Suppressor macrophage (primary cell): ENCODE data around the gene SLC25A3.
A peak's percentile ranks its signal among the peaks of the same experiment; 100 is the strongest.
"Not testable (repeated sequence)": the region's sequence is repeated elsewhere in the genome, so short reads cannot be mapped to it uniquely, and the experiment has no call there.

Experiments
- DNase-seq, 4 experiments: peaks; one replicate each; pipeline ENCODE4 v3.0.0-alpha.2; 2020 to 2022
- total RNA-seq, 17 experiments: gene quantifications; one replicate each; lab custom pipeline; 2026; ENCODE audit warnings: mixed read lengths in 6 of 17, inconsistent platforms in 3 of 17; lab: John Stamatoyannopoulos, UW

SLC25A3 gene
- 287 to 519 (median 444) reads per million in 17 experiments for total RNA-seq

GRCh38 chr12:98593351-98594049, at the start of gene SLC25A3:
Gene SLC25A3 (plus strand): TSS chr12:98593686. CDS start chr12:98593979, 293 bp downstream.
- DNase-seq = peak; percentile 99

GRCh38 chr12:98543701-98544100, 49.8 kb upstream of the SLC25A3 start:
- DNase-seq = no peak

GRCh38 chr12:98544751-98545150, 48.7 kb upstream of the SLC25A3 start:
- no peak for DNase-seq

GRCh38 chr12:98549371-98550110, 43.9 kb upstream of the SLC25A3 start:
- no peak for DNase-seq

GRCh38 chr12:98551787-98552186, 41.7 kb upstream of the SLC25A3 start:
- no peak for DNase-seq

GRCh38 chr12:98558097-98558496, 35.4 kb upstream of the SLC25A3 start:
- not testable (repeated sequence) for DNase-seq

- DNase-seq = no peak
Measured at GRCh38 chr12:98559666-98560065, 33.8 kb upstream of the SLC25A3 start.

- DNase-seq = no peak
Measured at GRCh38 chr12:98561846-98562245, 31.6 kb upstream of the SLC25A3 start.

- DNase-seq = peak in 3 of 4 experiments; percentile 26 to 27 (median 26)
Measured at GRCh38 chr12:98572010-98572409, 21.5 kb upstream of the SLC25A3 start.

- DNase-seq = no peak
Measured at GRCh38 chr12:98574110-98574509, 19.4 kb upstream of the SLC25A3 start.

- DNase-seq = no peak
Measured at GRCh38 chr12:98575013-98575412, 18.5 kb upstream of the SLC25A3 start.

GRCh38 chr12:98576795-98577194, 16.7 kb upstream of the SLC25A3 start:
- not testable (repeated sequence) for DNase-seq

GRCh38 chr12:98578392-98578791, 15.1 kb upstream of the SLC25A3 start:
- no peak for DNase-seq

GRCh38 chr12:98578821-98579220, 14.7 kb upstream of the SLC25A3 start:
- no peak for DNase-seq

GRCh38 chr12:98579347-98579746, 14.1 kb upstream of the SLC25A3 start:
- DNase-seq = no peak

- no peak for DNase-seq
Measured at GRCh38 chr12:98579835-98580234, 13.7 kb upstream of the SLC25A3 start.

GRCh38 chr12:98580695-98581094, 12.8 kb upstream of the SLC25A3 start:
- no peak for DNase-seq

- no peak for DNase-seq
Measured at GRCh38 chr12:98581101-98581500, 12.4 kb upstream of the SLC25A3 start.

GRCh38 chr12:98582093-98582492, 11.4 kb upstream of the SLC25A3 start:
- DNase-seq = no peak

- DNase-seq = no peak
Measured at GRCh38 chr12:98587084-98587483, 6.4 kb upstream of the SLC25A3 start.

- peak in 2 of 4 experiments; percentile 30 to 41 for DNase-seq
Measured at GRCh38 chr12:98591209-98591608, 2.3 kb upstream of the SLC25A3 start.

- DNase-seq = peak in 2 of 4 experiments; percentile 6 to 20
Measured at GRCh38 chr12:98592825-98593322, 612 bp upstream of the SLC25A3 start.

- peak; percentile 61 to 76 (median 75) for DNase-seq
Measured at GRCh38 chr12:98594050-98594835, 757 bp downstream of the SLC25A3 start.
